Measurements from ENCODE around the gene DYNLT1. TPM values are rescaled to one million over a fixed set of nuclear protein-coding genes. Genes with fewer than 3 reads are reported as not detected.
"Not testable (repeated sequence)": the region's sequence is repeated elsewhere in the genome, so short reads cannot be mapped to it uniquely, and the experiment has no call there.

DYNLT1 gene
- total and polyA plus RNA-seq, 9 of the 15 experiments (the other 6 are each of a cell fraction or from before 2014, with no cell fraction given), result 42.2 to 583 (median 127) TPM

GRCh38 chr6:158677094-158677493, 32.6 kb upstream of the DYNLT1 start:
- H3K4me3 ChIP-seq; H3K9ac ChIP-seq (ENCODE audit: insufficient read depth in 1 of 2, low read depth in 2 of 2, low read length in 2 of 2); H2AFZ ChIP-seq (ENCODE audit: low read depth, low read length); H3K79me2 ChIP-seq (ENCODE audit: control insufficient read depth, insufficient read depth, low read length); intact Hi-C loops (cut with micrococcal nuclease); ATAC-seq; DNase-seq (ENCODE audit: extremely low read depth in 1 of 4, low spot score in 3 of 4); H3K9me3 ChIP-seq (replicated peaks; ENCODE audit: control insufficient read depth, insufficient read depth, low read depth, low read length); POLR2A ChIA-PET; H3K27ac ChIP-seq (ENCODE audit: extremely low read depth, low read depth, low read length); H3K4me2 ChIP-seq (ENCODE audit: insufficient read depth, low read length); H3K4me1 ChIP-seq (replicated peaks in 1 of 2; ENCODE audit: control insufficient read depth in 2 of 2, insufficient read depth in 2 of 2, low read length in 2 of 2); FAIRE-seq; H3K9me1 ChIP-seq (ENCODE audit: control insufficient read depth, insufficient read depth, low read length); H3K36me3 ChIP-seq (ENCODE audit: control insufficient read depth, insufficient read depth, low read length); H4K20me1 ChIP-seq (replicated peaks; ENCODE audit: control insufficient read depth, insufficient read depth, low read length); BruUV-seq (replicated peaks): not testable (repeated sequence)
- in situ Hi-C loops (cut with MboI), result loop anchor here (25.0 kb wide), 1 partner anchor 435 kb away; no protein-coding TSS in a partner anchor
- H3K27me3 ChIP-seq (ENCODE audit: control insufficient read depth in 2 of 2, insufficient read depth in 2 of 2, low read length in 2 of 2), result peaks cover 28 to 49% of the 10 kb centered on the region in 2 experiments
- WGBS (ENCODE audit: insufficient coverage, low coverage, missing lambda C conversion rate), result 2% methylated on average over 3 of the region's 3 CpGs
- CTCF ChIA-PET (ENCODE audit: low intra/inter-chr PET ratio), result interaction anchor here (0.7 kb wide), 1 partner anchor 200 kb away, joined by 3 read pairs; no protein-coding TSS in a partner anchor
- 0 out of 4 replicates have a peak, but pooled peaks of 1 of the 2 experiments have one; percentile 27 for TF ChIP-seq KDM1A (IDR thresholded peaks at IDR 0.05)
- TF ChIP-seq ZNF146 (CRISPR knock-in tag; IDR thresholded peaks at IDR 0.05; ENCODE audit: unreplicated experiment), result peak; percentile 61
- peak; percentile 67 for TF ChIP-seq BCOR (IDR thresholded peaks at IDR 0.05)

DNA sequence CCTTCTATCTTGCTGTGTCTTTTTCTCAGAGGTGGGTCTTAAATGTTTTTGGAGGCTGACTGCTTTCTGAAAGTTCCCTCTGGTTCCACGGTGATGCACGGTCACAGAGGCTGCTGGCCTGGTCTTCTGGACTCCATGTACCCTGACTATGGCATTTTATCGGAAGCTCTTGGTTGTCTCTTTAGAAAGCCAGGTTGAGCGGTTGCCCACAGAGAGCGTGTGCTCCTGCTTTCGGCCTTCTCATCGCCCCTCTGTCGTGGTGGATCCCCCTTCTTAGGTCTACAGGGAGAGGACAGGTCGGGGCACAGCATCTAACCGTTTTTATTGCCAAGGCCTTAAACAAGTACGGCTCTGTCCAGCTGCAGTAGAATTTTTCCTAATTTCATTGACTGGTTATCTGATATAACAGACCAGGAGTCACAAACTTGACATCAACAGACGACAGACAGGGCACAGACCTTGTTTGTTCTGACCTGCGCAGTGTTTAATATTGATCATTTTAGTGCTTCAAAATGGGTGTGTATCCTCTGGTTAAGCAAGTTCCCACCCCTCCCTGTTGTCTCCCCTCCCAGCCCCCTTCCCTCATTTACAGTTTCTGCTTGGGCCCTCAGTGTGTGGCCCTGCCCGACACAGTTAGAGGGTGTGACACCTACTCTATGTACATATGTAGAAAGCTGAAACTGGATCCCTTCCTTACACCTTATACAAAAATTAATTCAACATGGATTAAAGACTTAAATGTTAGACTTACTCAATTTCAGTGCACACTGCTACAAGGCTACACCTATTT, 30.0 kb upstream of the DYNLT1 start:
- Histone ChIP-seq H3K9ac (ENCODE audit: insufficient read depth in 1 of 2, low read depth in 2 of 2, low read length in 2 of 2) (no peak overlapping the region), H3K9me3 (replicated peaks; ENCODE audit: control insufficient read depth, insufficient read depth, low read depth, low read length) (no peaks in the 10 kb centered on the region), H3K4me3 (no peak overlapping the region), H4K20me1 (replicated peaks; ENCODE audit: control insufficient read depth, insufficient read depth, low read length) (no peaks in the 10 kb centered on the region), H3K4me1 (replicated peaks in 1 of 2; ENCODE audit: control insufficient read depth in 2 of 2, insufficient read depth in 2 of 2, low read length in 2 of 2) (no peaks in the 10 kb centered on the region; a peak in 1 of 5 replicates), H3K27ac (ENCODE audit: extremely low read depth, low read depth, low read length) (no peak overlapping the region), H3K4me2 (ENCODE audit: insufficient read depth, low read length) (no peak overlapping the region), H3K79me2 (ENCODE audit: control insufficient read depth, insufficient read depth, low read length) (no peaks in the 10 kb centered on the region), H3K27me3 (ENCODE audit: control insufficient read depth in 2 of 2, insufficient read depth in 2 of 2, low read length in 2 of 2) (peaks cover 34 to 44% of the 10 kb centered on the region in 2 experiments), H2AFZ (ENCODE audit: low read depth, low read length) (no peak overlapping the region), H3K36me3 (ENCODE audit: control insufficient read depth, insufficient read depth, low read length) (no peaks in the 10 kb centered on the region), H3K9me1 (ENCODE audit: control insufficient read depth, insufficient read depth, low read length) (no peaks in the 10 kb centered on the region)
- no peak for FAIRE-seq
- no peak for TF ChIP-seq SMARCA4 (IDR thresholded peaks at IDR 0.05)
- in situ Hi-C loops (cut with MboI), result loop anchor here (25.0 kb wide), 1 partner anchor 438 kb away; no protein-coding TSS in a partner anchor
- no peak for DNase-seq (ENCODE audit: extremely low read depth in 1 of 4, low spot score in 3 of 4)
- intact Hi-C loops (cut with micrococcal nuclease), result no loop called here
- BruUV-seq (replicated peaks), result no TSS peak
- ATAC-seq, result peak; percentile 28; the same call in 2 of the 3 replicates
- CTCF ChIA-PET (ENCODE audit: low intra/inter-chr PET ratio), result no interaction called here
- POLR2A ChIA-PET, result interaction anchor here (0.6 kb wide), 2 partner anchors 46 to 546 kb away, joined by 3 read pairs; no protein-coding TSS in a partner anchor
- WGBS (ENCODE audit: insufficient coverage, low coverage, missing lambda C conversion rate), result 13% methylated on average over 14 of the region's 14 CpGs
